Prostate gland (tissue), 2 donors: ENCODE data around the gene SSR4. TPM values are rescaled to one million over a fixed set of nuclear protein-coding genes. Genes with fewer than 3 reads are reported as not detected.

Experiments
- DNase-seq: peaks from one replicate; pipeline ENCODE4 v3.0.0-alpha.2; 2019; ENCODE audit warnings: low spot score
- H3K27ac ChIP-seq, 2 donors: fragments of 200-600 bp; sonication (generic); 2 replicates each; pipeline ENCODE4 v1.5.1; 2017 to 2019
- H3K27me3 ChIP-seq: fragments of 200-600 bp; sonication (generic); replicated peaks from 2 replicates; pipeline ENCODE4 v1.5.1; 2019; ENCODE audit not compliant: insufficient read depth
- H3K36me3 ChIP-seq, 2 donors: fragments of 200-600 bp; sonication (generic); 1 replicate in 1 of 2; 2 replicates in 1 of 2; pipeline versions ENCODE4 v1.5.1 to v1.8.1; 2017 to 2019
- H3K4me1 ChIP-seq: fragments of 200-600 bp; sonication (generic); replicated peaks from 2 replicates; pipeline ENCODE4 v1.5.1; 2019
- H3K4me3 ChIP-seq, 2 donors: fragments of 200-600 bp; sonication (generic); 2 replicates each; pipeline ENCODE4 v1.5.1; 2017 to 2019
- H3K9me3 ChIP-seq: fragments of 200-600 bp; sonication (generic); 2 replicates; pipeline ENCODE4 v1.5.1; 2017
- CTCF ChIP-seq, 4 experiments: fragments of 200-600 bp in 2 of 4; fragments of 450-650 bp in 2 of 4; sonication (generic) in 2 of 4; IDR thresholded peaks; 1 replicate in 3 of 4; 2 replicates in 1 of 4; pipeline ENCODE4 v1.5.1; 2016 to 2019; ENCODE audit warnings: antibody characterized with exemption in 4 of 4, mild to moderate bottlenecking in 2 of 4, moderate library complexity in 2 of 4
- POLR2A ChIP-seq: fragments of 450-650 bp; IDR thresholded peaks from one replicate; pipeline ENCODE4 v1.6.1; 2016; ENCODE audit warnings: antibody characterized with exemption, mild to moderate bottlenecking
- POLR2AphosphoS5 ChIP-seq: sonication (generic); formaldehyde crosslinking; IDR thresholded peaks from one replicate; pipeline ENCODE4 v1.6.1; 2017; ENCODE audit warnings: antibody characterized with exemption
- WGBS: methylation state at CpG from one replicate; pipeline ENCODE4 v1.1.5; 2018; 5-methylcytosine and 5-hydroxymethylcytosine counted together
- intact Hi-C: fragments of 100-400 bp; cut with DNase I; formaldehyde crosslinking; loops from one replicate; pipeline ENCODE4 v1.14.2; 2022
- total RNA-seq, 2 donors: library from RNA; depleted of rRNA; stranded (reverse); fragments of >200 nt; gene quantifications; one replicate each; pipeline ENCODE4 v1.1.0, GENCODE V29; 2016

The SSR4 gene
- total RNA-seq, 2 donors from 2014 or later = 288 to 623 TPM

- 90% methylated on average over 9 of the region's 15 CpGs for WGBS
- H3K27ac ChIP-seq = no peak overlapping the region
- no peaks in the 10 kb centered on the region for H3K36me3 ChIP-seq
- DNase-seq = no peak
- no peaks in the 10 kb centered on the region for H3K4me1 ChIP-seq
- TF ChIP-seq POLR2A (no peak), POLR2AphosphoS5 (no peak), CTCF (IDR thresholded peaks at IDR 0.05) (no peak)
- no peak overlapping the region for H3K4me3 ChIP-seq
- no peaks in the 10 kb centered on the region for H3K9me3 ChIP-seq
- H3K27me3 ChIP-seq = no peaks in the 10 kb centered on the region
- intact Hi-C loops = no loop called here
These were observed 3.0 kb downstream of the SSR4 start for GRCh38 chrX:153797415-153798015.

GRCh38 chrX:153799326-153799725, 4.9 kb downstream of the SSR4 start:
- Histone ChIP-seq H3K9me3 (no peaks in the 10 kb centered on the region), H3K27me3 (no peaks in the 10 kb centered on the region), H3K4me3 (no peak overlapping the region), H3K27ac (no peak overlapping the region), H3K36me3 (no peaks in the 10 kb centered on the region), H3K4me1 (no peaks in the 10 kb centered on the region)
- intact Hi-C loops = no loop called here
- no peak for TF ChIP-seq CTCF (IDR thresholded peaks at IDR 0.05)
- DNase-seq = no peak
- WGBS = 84% methylated on average over 3 of the region's 5 CpGs

DNA sequence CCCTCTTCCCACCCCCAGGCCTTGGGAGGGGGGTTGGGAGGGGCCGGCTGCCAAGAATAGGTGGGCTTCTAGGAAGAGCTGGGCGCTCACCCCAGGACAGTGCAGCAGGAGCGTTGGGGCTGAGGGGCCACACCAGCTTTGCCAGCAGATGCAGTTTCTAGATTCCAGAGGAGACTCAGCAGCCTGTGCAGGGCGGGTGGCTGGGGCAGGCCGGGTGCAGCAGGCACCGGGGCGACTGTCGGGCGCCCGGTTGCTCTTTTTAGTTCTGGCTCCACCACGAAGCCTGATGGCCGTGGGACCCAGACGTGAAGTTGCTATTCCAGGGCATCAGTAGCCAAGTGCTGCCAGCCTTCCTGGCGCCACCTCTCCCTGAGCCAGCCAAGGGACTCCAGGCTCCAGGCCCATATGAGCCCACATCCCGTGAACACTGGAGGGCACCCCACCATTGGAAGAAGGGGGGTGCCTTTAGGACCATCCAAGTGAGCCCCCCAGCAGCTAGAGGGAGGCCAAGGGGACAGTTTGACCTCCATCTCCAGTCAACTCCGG, 5.8 kb downstream of the SSR4 start:
- WGBS = 77% methylated on average over 13 of the region's 16 CpGs

DNA sequence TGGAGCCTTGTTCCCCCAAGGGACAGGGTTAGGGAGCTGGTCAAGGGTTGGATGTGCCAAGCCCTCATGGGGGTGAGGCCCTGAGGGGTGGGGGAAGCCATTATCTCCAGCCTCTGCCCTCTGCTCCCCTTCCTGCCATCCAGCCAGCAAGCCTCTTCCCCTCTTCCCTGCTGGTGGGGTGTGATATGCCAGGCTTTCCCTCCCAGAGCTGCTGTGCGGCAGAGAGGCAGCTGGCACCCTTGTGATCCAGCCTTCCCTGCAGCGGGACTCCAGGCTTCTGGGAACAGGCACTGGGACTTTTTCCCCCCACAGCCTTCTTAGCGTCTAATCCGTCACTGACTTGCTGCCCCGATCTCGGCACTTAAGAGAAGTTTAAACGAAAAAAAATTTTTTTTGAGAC, 6.3 kb downstream of the SSR4 start:
- Histone ChIP-seq H3K9me3 (no peaks in the 10 kb centered on the region), H3K36me3 (no peaks in the 10 kb centered on the region), H3K4me3 (no peak overlapping the region), H3K4me1 (no peaks in the 10 kb centered on the region), H3K27ac (no peak overlapping the region), H3K27me3 (no peaks in the 10 kb centered on the region)
- intact Hi-C loops = no loop called here
- no peak for DNase-seq
- WGBS = 87% methylated on average over 7 of the region's 7 CpGs
- TF ChIP-seq CTCF (IDR thresholded peaks at IDR 0.05) (no peak), POLR2AphosphoS5 (no peak), POLR2A (no peak)

More for the DNA sequence above, 5.8 kb downstream of the SSR4 start:
- H3K27ac ChIP-seq = no peak overlapping the region
- TF ChIP-seq POLR2A = no peak
- no peak for TF ChIP-seq POLR2AphosphoS5
- no peaks in the 10 kb centered on the region for H3K9me3 ChIP-seq
- intact Hi-C loops = no loop called here
- no peaks in the 10 kb centered on the region for H3K27me3 ChIP-seq
- no peak for DNase-seq
- H3K4me3 ChIP-seq = no peak overlapping the region
- no peaks in the 10 kb centered on the region for H3K4me1 ChIP-seq
- H3K36me3 ChIP-seq = no peaks in the 10 kb centered on the region

- no peaks in the 10 kb centered on the region for H3K9me3 ChIP-seq
- WGBS = 90% methylated on average over 7 of the region's 8 CpGs
- DNase-seq = no peak
- no peak overlapping the region for H3K27ac ChIP-seq
- H3K27me3 ChIP-seq = no peaks in the 10 kb centered on the region
- H3K36me3 ChIP-seq = no peaks in the 10 kb centered on the region
- TF ChIP-seq POLR2AphosphoS5 (no peak), CTCF (IDR thresholded peaks at IDR 0.05) (no peak), POLR2A (no peak)
- intact Hi-C loops = no loop called here
- no peak overlapping the region for H3K4me3 ChIP-seq
- H3K4me1 ChIP-seq = no peaks in the 10 kb centered on the region
These were observed 7.2 kb downstream of the SSR4 start for GRCh38 chrX:153801669-153802068.
